ENCODE data around the gene ARMC6. TPM values are rescaled to one million over a fixed set of nuclear protein-coding genes. Genes with fewer than 3 reads are reported as not detected.
"Not testable (repeated sequence)": the region's sequence is repeated elsewhere in the genome, so short reads cannot be mapped to it uniquely, and the experiment has no call there.

Gene ARMC6
- total RNA-seq, 1 donor from 2014 or later: 25.9 TPM

- Mint-ChIP-seq H3K9me3 (ENCODE audit: unreplicated experiment) (no peaks in the 10 kb centered on the region), H3K36me3 (ENCODE audit: low read depth, unreplicated experiment) (peaks cover 30% of the 10 kb centered on the region), H3K27me3 (ENCODE audit: unreplicated experiment) (no peaks in the 10 kb centered on the region), H3K4me1 (ENCODE audit: unreplicated experiment) (peaks cover 5% of the 10 kb centered on the region), H3K27ac (ENCODE audit: unreplicated experiment) (peak overlapping the region; percentile 52), H3K4me3 (ENCODE audit: unreplicated experiment) (peak overlapping the region; percentile 47)
- TF ChIP-seq CTCF (IDR thresholded peaks at IDR 0.05; ENCODE audit: unreplicated experiment): no peak
- DNase-seq (ENCODE audit: low spot score): no peak
These were observed 12.3 kb upstream of the ARMC6 start for GRCh38 chr19:19021115-19021514.

DNA sequence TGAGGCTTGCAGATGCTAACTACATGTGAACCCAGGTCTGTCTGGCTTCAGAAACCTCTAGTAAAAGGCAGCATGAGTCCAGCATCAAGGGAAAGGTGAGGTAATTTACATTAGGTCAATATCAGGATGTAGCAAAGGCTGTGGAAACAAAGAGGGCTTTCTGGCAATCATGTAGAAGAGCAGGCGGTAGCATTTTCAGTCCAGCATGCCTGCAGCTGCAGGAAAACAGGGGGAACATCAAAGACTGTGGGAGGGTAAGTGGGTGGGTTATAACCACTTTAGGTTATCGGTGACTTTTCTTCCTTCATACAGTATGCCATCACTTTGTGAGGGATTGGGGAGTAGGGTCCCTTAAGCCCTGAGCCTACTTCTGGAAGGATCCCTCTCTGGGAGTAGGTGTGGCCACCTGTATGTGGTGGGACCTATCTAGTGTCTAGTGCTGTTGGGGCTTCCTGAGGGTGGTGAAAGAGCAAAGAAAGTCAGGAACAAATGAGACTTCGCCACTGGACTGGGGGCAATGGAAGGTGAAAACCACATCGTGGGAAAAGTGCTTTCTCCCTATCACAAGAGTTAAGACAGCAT is 10.9 kb upstream of the ARMC6 start:
- no peak for TF ChIP-seq CTCF (IDR thresholded peaks at IDR 0.05; ENCODE audit: unreplicated experiment)
- Mint-ChIP-seq H3K9me3 (ENCODE audit: unreplicated experiment) (no peaks in the 10 kb centered on the region), H3K4me3 (ENCODE audit: unreplicated experiment) (no peak overlapping the region), H3K36me3 (ENCODE audit: low read depth, unreplicated experiment) (peaks cover 35% of the 10 kb centered on the region), H3K27ac (ENCODE audit: unreplicated experiment) (no peak overlapping the region), H3K4me1 (ENCODE audit: unreplicated experiment) (peaks cover 5% of the 10 kb centered on the region), H3K27me3 (ENCODE audit: unreplicated experiment) (no peaks in the 10 kb centered on the region)
- no peak for DNase-seq (ENCODE audit: low spot score)

- H3K4me3 Mint-ChIP-seq (ENCODE audit: unreplicated experiment); H3K27ac Mint-ChIP-seq (ENCODE audit: unreplicated experiment): not testable (repeated sequence)
- H3K36me3 Mint-ChIP-seq (ENCODE audit: low read depth, unreplicated experiment): peaks cover 40% of the 10 kb centered on the region
These were observed 10.0 kb upstream of the ARMC6 start for GRCh38 chr19:19023376-19023775.

DNA sequence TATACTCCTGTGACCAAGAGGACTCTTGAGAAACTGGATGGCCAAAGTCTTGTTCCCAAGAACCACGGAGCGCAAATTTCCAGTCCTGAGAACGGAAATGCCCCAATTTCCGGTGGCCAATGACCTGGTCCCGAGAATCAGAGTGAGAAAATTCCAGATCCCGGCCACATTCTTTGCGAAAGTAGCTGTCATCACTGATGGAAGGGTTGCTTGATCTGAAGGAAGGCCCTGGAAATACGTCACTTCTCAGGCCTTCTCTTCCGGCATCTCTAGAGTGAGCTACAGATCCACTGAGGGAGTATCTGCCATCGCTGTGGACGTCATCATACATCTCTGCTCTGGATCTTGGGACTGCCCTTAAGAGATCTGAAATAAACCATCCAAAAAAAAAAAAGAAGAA is 7.5 kb upstream of the ARMC6 start:
- no peak for TF ChIP-seq CTCF (IDR thresholded peaks at IDR 0.05; ENCODE audit: unreplicated experiment)
- no peak for DNase-seq (ENCODE audit: low spot score)
- no peaks in the 10 kb centered on the region for H3K27me3 Mint-ChIP-seq (ENCODE audit: unreplicated experiment)
- no peak overlapping the region for H3K27ac Mint-ChIP-seq (ENCODE audit: unreplicated experiment)
- no peak overlapping the region for H3K4me3 Mint-ChIP-seq (ENCODE audit: unreplicated experiment)
- peaks cover 41% of the 10 kb centered on the region for H3K36me3 Mint-ChIP-seq (ENCODE audit: low read depth, unreplicated experiment)
- H3K9me3 Mint-ChIP-seq (ENCODE audit: unreplicated experiment): no peaks in the 10 kb centered on the region
- H3K4me1 Mint-ChIP-seq (ENCODE audit: unreplicated experiment): peaks cover 5% of the 10 kb centered on the region

More at GRCh38 chr19:19023376-19023775, 10.0 kb upstream of the ARMC6 start:
- H3K27me3 Mint-ChIP-seq (ENCODE audit: unreplicated experiment); H3K4me1 Mint-ChIP-seq (ENCODE audit: unreplicated experiment); DNase-seq (ENCODE audit: low spot score); H3K9me3 Mint-ChIP-seq (ENCODE audit: unreplicated experiment): not testable (repeated sequence)

- peaks cover 42% of the 10 kb centered on the region for H3K36me3 Mint-ChIP-seq (ENCODE audit: low read depth, unreplicated experiment)
- H3K4me1 Mint-ChIP-seq (ENCODE audit: unreplicated experiment): peaks cover 5% of the 10 kb centered on the region
- no peak for TF ChIP-seq CTCF (IDR thresholded peaks at IDR 0.05; ENCODE audit: unreplicated experiment)
- no peak overlapping the region for H3K4me3 Mint-ChIP-seq (ENCODE audit: unreplicated experiment)
- H3K27ac Mint-ChIP-seq (ENCODE audit: unreplicated experiment): no peak overlapping the region
- H3K27me3 Mint-ChIP-seq (ENCODE audit: unreplicated experiment): no peaks in the 10 kb centered on the region
- H3K9me3 Mint-ChIP-seq (ENCODE audit: unreplicated experiment): no peaks in the 10 kb centered on the region
- DNase-seq (ENCODE audit: low spot score): no peak
These were observed 7.0 kb upstream of the ARMC6 start for GRCh38 chr19:19026299-19026971.
